Endothelial cell of umbilical vein (primary cell): ENCODE data around the gene SEMA5A. TPM values are rescaled to one million over a fixed set of nuclear protein-coding genes. Genes with fewer than 3 reads are reported as not detected.

Experiments
- BruUV-seq: library from RNA; stranded (reverse); fragments of 400-500 nt; replicated peaks from 2 replicates; lab custom pipeline; 2021; lab: Mats Ljungman, UMichigan
- CTCF ChIA-PET: fragments of 300-600, 350-600 bp; sonication (Branson Sonifier 250); formaldehyde crosslinking; loops from one replicate; lab custom pipeline; 2021; ENCODE audit warnings: antibody characterized with exemption, inconsistent platforms; lab: Charles Lee
- POLR2A ChIA-PET: fragments of 300-600, 350-600 bp; sonication (Branson Sonifier 250); formaldehyde crosslinking; loops from one replicate; lab custom pipeline; 2021; ENCODE audit warnings: antibody characterized with exemption, inconsistent platforms; lab: Charles Lee
- DNase-seq: peaks from one replicate; pipeline ENCODE4 v3.0.0-alpha.2; 2011; ENCODE audit warnings: low read depth, low spot score
- FAIRE-seq: peaks from 2 replicates; lab custom pipeline; 2011; peaks lifted over from hg19 to GRCh38; lab: Jason Lieb, UNC
- H2AFZ ChIP-seq: 2 replicates; pipeline ENCODE4 v1.6.0; 2012; ENCODE audit warnings: low read depth, low read length, control low read depth, inconsistent platforms
- H3K27ac ChIP-seq: 2 replicates; pipeline ENCODE4 v1.5.1; 2011; ENCODE audit warnings: low read depth, mild to moderate bottlenecking, control low read depth, low read length, moderate library complexity; ENCODE audit not compliant: insufficient read depth
- H3K27me3 ChIP-seq, 2 experiments: 2 replicates each; pipeline versions ENCODE4 v1.6.0 to v1.6.1; 2011; ENCODE audit warnings: low read length in 2 of 2, mixed read lengths in 1 of 2; ENCODE audit not compliant: control insufficient read depth in 2 of 2, insufficient read depth in 2 of 2
- H3K36me3 ChIP-seq, 2 experiments: 2 replicates in 1 of 2; 3 replicates in 1 of 2; pipeline ENCODE4 v1.5.1; 2011; ENCODE audit warnings: low read length in 2 of 2, mild to moderate bottlenecking in 1 of 2, moderate library complexity in 1 of 2; ENCODE audit not compliant: control insufficient read depth in 2 of 2, insufficient read depth in 2 of 2; ENCODE audit errors: extremely low read depth in 1 of 2
- H3K4me1 ChIP-seq: 3 replicates; pipeline ENCODE4 v1.5.1; 2011; ENCODE audit warnings: mild to moderate bottlenecking, low read length; ENCODE audit not compliant: control insufficient read depth, insufficient read depth; ENCODE audit errors: extremely low read depth
- H3K4me2 ChIP-seq: 2 replicates; pipeline ENCODE4 v1.6.1; 2011; ENCODE audit warnings: low read length, control low read depth, mixed read lengths; ENCODE audit not compliant: insufficient read depth
- H3K4me3 ChIP-seq, 3 experiments: fragments of 200-600 bp in 1 of 3; sonication (generic), shearing (Covaris generic) in 1 of 3; replicated peaks in 1 of 3; 2 replicates each; pipeline ENCODE4 v1.5.1; 2011 to 2016; ENCODE audit warnings: control low read depth in 3 of 3, low read length in 3 of 3, mild to moderate bottlenecking in 2 of 3, inconsistent platforms in 1 of 3, low read depth in 1 of 3, moderate library complexity in 1 of 3; ENCODE audit not compliant: insufficient read depth in 1 of 3
- H3K79me2 ChIP-seq: 2 replicates; pipeline ENCODE4 v1.6.0; 2012; ENCODE audit warnings: low read length, inconsistent platforms; ENCODE audit not compliant: control insufficient read depth, insufficient read depth
- H3K9ac ChIP-seq: replicated peaks from 2 replicates; pipeline ENCODE3; 2011; ENCODE audit warnings: low read length, control low read depth; ENCODE audit not compliant: insufficient read depth; ENCODE audit errors: extremely low read depth
- H3K9me1 ChIP-seq: replicated peaks from 3 replicates; pipeline ENCODE4 v1.6.0; 2011; ENCODE audit warnings: mild to moderate bottlenecking, low read length; ENCODE audit not compliant: control insufficient read depth, insufficient read depth; ENCODE audit errors: extremely low read depth
- H3K9me3 ChIP-seq: replicated peaks from 2 replicates; pipeline ENCODE4 v1.5.1; 2012; ENCODE audit warnings: low read length, inconsistent platforms; ENCODE audit not compliant: control insufficient read depth, insufficient read depth
- H4K20me1 ChIP-seq: replicated peaks from 2 replicates; pipeline ENCODE3; 2011; ENCODE audit warnings: mild to moderate bottlenecking, low read length; ENCODE audit not compliant: control insufficient read depth, insufficient read depth; ENCODE audit errors: extremely low read depth
- CTCF ChIP-seq, 2 donors: IDR thresholded peaks; 1 replicate in 1 of 2; 2 replicates in 1 of 2; pipeline ENCODE4 v1.5.1; 2011; ENCODE audit warnings: low read length in 2 of 2, mild to moderate bottlenecking in 2 of 2, moderate library complexity in 2 of 2, control low read depth in 1 of 2, inconsistent platforms in 1 of 2, low read depth in 1 of 2; ENCODE audit not compliant: insufficient read depth in 1 of 2; ENCODE audit errors: extremely low read depth in 1 of 2
- EZH2 ChIP-seq: IDR thresholded peaks from 2 replicates; pipeline ENCODE4 v1.6.1; 2012; ENCODE audit warnings: borderline replicate concordance, low read depth, mild to moderate bottlenecking, moderate library complexity, low read length, inconsistent platforms; ENCODE audit not compliant: severe bottlenecking
- FOS ChIP-seq: IDR thresholded peaks from 2 replicates; pipeline ENCODE4 v1.6.1; 2011; ENCODE audit warnings: mild to moderate bottlenecking, low read length, moderate library complexity, borderline replicate concordance; ENCODE audit not compliant: insufficient read depth
- GATA2 ChIP-seq: IDR thresholded peaks from 2 replicates; pipeline ENCODE4 v1.7.0; 2011; ENCODE audit warnings: low read depth, mild to moderate bottlenecking, moderate library complexity, mixed read lengths, low read length; ENCODE audit not compliant: insufficient read length, insufficient read depth
- JUN ChIP-seq: IDR thresholded peaks from 2 replicates; pipeline ENCODE4 v1.6.1; 2011; ENCODE audit warnings: borderline replicate concordance, low read depth; ENCODE audit not compliant: insufficient read length, insufficient read depth
- MAX ChIP-seq: IDR thresholded peaks from 2 replicates; pipeline ENCODE4 v1.6.1; 2011; ENCODE audit not compliant: insufficient read depth, insufficient read length
- MYC ChIP-seq: IDR thresholded peaks from one replicate; pipeline ENCODE4 v1.6.1; 2011; ENCODE audit warnings: mild to moderate bottlenecking, low read depth, low read length
- POLR2A ChIP-seq: IDR thresholded peaks from 2 replicates; pipeline ENCODE4 v1.6.1; 2012; ENCODE audit warnings: low read depth, mild to moderate bottlenecking, control low read depth, low read length
- POLR2AphosphoS5 ChIP-seq: IDR thresholded peaks from 2 replicates; pipeline ENCODE4 v1.6.1; 2012; ENCODE audit warnings: low read depth, mild to moderate bottlenecking, control low read depth, low read length, moderate library complexity; ENCODE audit not compliant: insufficient read depth
- dilution Hi-C: fragments of 300-500 bp; cut with MboI; formaldehyde crosslinking; loops from one replicate; pipeline ENCODE4 v1.15.0; 2019; ENCODE audit warnings: low sequenced_read_pairs; ENCODE audit not compliant: extremely low pct_ligation_motif_present
- intact Hi-C: fragments of 100-400 bp; cut with micrococcal nuclease; formaldehyde crosslinking; loops from one replicate; pipeline ENCODE4 v1.10.0; 2022
- polyA plus RNA-seq, 4 experiments: library from polyadenylated mRNA; depleted of rRNA in 3 of 4; stranded (reverse) in 3 of 4; unstranded in 1 of 4; fragments of >200 nt; gene quantifications; 2 replicates each; pipeline versions ENCODE4 v1.2.1 to v1.2.3, GENCODE V29; 2011 to 2012; ENCODE audit warnings: missing spikeins in 1 of 4
- total RNA-seq: library from RNA; stranded (reverse); gene quantifications from 2 replicates; pipeline ENCODE4 v1.2.3, GENCODE V29; 2021

Gene SEMA5A
- total and polyA plus RNA-seq, 2 donors (not counting 3 experiments of a cell fraction or from before 2014, with no cell fraction given) = 0.04 to 0.06 TPM

- Histone ChIP-seq H3K4me3 (no peak overlapping the region), H2AFZ (no peak overlapping the region), H3K9me3 (no peaks in the 10 kb centered on the region), H3K27me3 (no peaks in the 10 kb centered on the region), H3K4me2 (no peak overlapping the region), H4K20me1 (no peaks in the 10 kb centered on the region), H3K36me3 (no peaks in the 10 kb centered on the region), H3K27ac (no peak overlapping the region), H3K4me1 (no peaks in the 10 kb centered on the region), H3K79me2 (no peaks in the 10 kb centered on the region), H3K9me1 (no peaks in the 10 kb centered on the region), H3K9ac (no peak overlapping the region)
- POLR2A ChIA-PET = no interaction called here
- intact Hi-C loops = loop anchor here (10.0 kb wide), 1 partner anchor 336 kb away; no protein-coding TSS in a partner anchor
- BruUV-seq = no TSS peak
- DNase-seq (no peak), FAIRE-seq (no peak)
- TF ChIP-seq GATA2 (no peak), MAX (no peak), POLR2AphosphoS5 (no peak), POLR2A (no peak), MYC (no peak), FOS (no peak), EZH2 (no peak), JUN (no peak), CTCF (IDR thresholded peaks at IDR 0.05; ENCODE audit: extremely low read depth in 1 of 2, insufficient read depth in 1 of 2, low read depth in 1 of 2, low read length in 2 of 2) (no peak)
- CTCF ChIA-PET = no interaction called here
- dilution Hi-C loops = no loop called here
These were observed 344.9 kb downstream of the SEMA5A start for GRCh38 chr5:9201011-9201410.
